PC-9 (cell line): ENCODE data around the gene PCSK5. TPM values are rescaled to one million over a fixed set of nuclear protein-coding genes. Genes with fewer than 3 reads are reported as not detected.

Source experiments
- BruUV-seq: library from RNA; stranded (reverse); fragments of 400-500 nt; replicated peaks from 2 replicates; lab custom pipeline; 2021; lab: Mats Ljungman, UMichigan
- CTCF ChIA-PET: fragments of 300-600 bp; sonication (Branson Sonifier 250); formaldehyde crosslinking; loops from one replicate; lab custom pipeline; 2022; ENCODE audit warnings: antibody characterized with exemption; lab: Charles Lee
- POLR2A ChIA-PET: fragments of 300-600 bp; sonication (Branson Sonifier 250); formaldehyde crosslinking; loops from one replicate; lab custom pipeline; 2022; ENCODE audit warnings: antibody characterized with exemption; ENCODE audit not compliant: unreplicated experiment; lab: Charles Lee
- DNase-seq, 2 experiments: peaks; one replicate each; pipeline versions ENCODE4 v3.0.0 to v3.0.0-alpha.2; 2015 to 2022; ENCODE audit warnings: mixed read lengths in 1 of 2
- H2AFZ ChIP-seq: fragments of 200-600 bp; sonication (generic); 2 replicates; pipeline ENCODE4 v1.8.1; 2017; ENCODE audit warnings: antibody characterized with exemption
- H3F3A ChIP-seq: fragments of 200-600 bp; sonication (generic); 2 replicates; pipeline ENCODE4 v1.8.1; 2017; ENCODE audit warnings: antibody characterized with exemption, mild to moderate bottlenecking, low read depth; ENCODE audit not compliant: insufficient read depth
- H3K27ac ChIP-seq: fragments of 200-600 bp; sonication (generic); 2 replicates; pipeline ENCODE4 v1.6.1; 2016; ENCODE audit warnings: mixed run types
- H3K27me3 ChIP-seq: fragments of 200-600 bp; sonication (generic); 2 replicates; pipeline ENCODE4 v1.6.1; 2016; ENCODE audit warnings: low read depth, mixed run types; ENCODE audit not compliant: insufficient read depth
- H3K36me3 ChIP-seq: fragments of 200-600 bp; sonication (generic); 2 replicates; pipeline ENCODE4 v1.6.1; 2016; ENCODE audit warnings: low read depth, mixed run types
- H3K4me1 ChIP-seq: fragments of 200-600 bp; sonication (generic); replicated peaks from 2 replicates; pipeline ENCODE4 v1.6.1; 2016; ENCODE audit warnings: mixed run types; ENCODE audit not compliant: insufficient read depth
- H3K4me2 ChIP-seq: fragments of 200-600 bp; sonication (generic); 2 replicates; pipeline ENCODE4 v1.6.1; 2017; ENCODE audit warnings: mixed run types
- H3K4me3 ChIP-seq: fragments of 200-600 bp; sonication (generic); 2 replicates; pipeline ENCODE4 v1.6.1; 2016; ENCODE audit warnings: mixed run types
- H3K79me2 ChIP-seq: fragments of 200-600 bp; sonication (generic); 2 replicates; pipeline ENCODE4 v1.6.1; 2017; ENCODE audit warnings: low read depth, mixed run types
- H3K9me2 ChIP-seq: fragments of 200-600 bp; sonication (generic); 2 replicates; pipeline ENCODE4 v1.8.1; 2017; ENCODE audit warnings: mild to moderate bottlenecking; ENCODE audit not compliant: insufficient read depth
- H3K9me3 ChIP-seq: fragments of 200-600 bp; sonication (generic); 2 replicates; pipeline ENCODE4 v1.8.1; 2016; ENCODE audit warnings: low read depth; ENCODE audit not compliant: insufficient read depth
- H4K20me1 ChIP-seq: fragments of 200-600 bp; sonication (generic); 2 replicates; pipeline ENCODE4 v1.8.1; 2017; ENCODE audit not compliant: insufficient read depth
- CTCF ChIP-seq: fragments of 200-600 bp; sonication (generic); conservative IDR thresholded peaks from 2 replicates; pipeline ENCODE4 v1.6.1; 2017; ENCODE audit warnings: mixed run types, antibody characterized with exemption, mild to moderate bottlenecking, moderate library complexity
- EZH2 ChIP-seq: fragments of 200-600 bp; sonication (generic); IDR thresholded peaks from 2 replicates; pipeline ENCODE4 v1.8.0; 2017; ENCODE audit warnings: antibody characterized with exemption, low read depth
- intact Hi-C: fragments of 100-400 bp; cut with micrococcal nuclease; formaldehyde crosslinking; loops from one replicate; pipeline ENCODE4 v1.10.0; 2022; ENCODE audit not compliant: unreplicated experiment
- total RNA-seq: library from RNA; stranded (reverse); gene quantifications from 2 replicates; pipeline ENCODE4 v1.2.3, GENCODE V29; 2021

PCSK5 gene
- total RNA-seq, 1 experiment from 2014 or later: 8.2 TPM

GRCh38 chr9:76032797-76033373 lies 142.4 kb downstream of the PCSK5 start:
- BruUV-seq: no TSS peak
- Histone ChIP-seq H3K27me3 (no peaks in the 10 kb centered on the region), H4K20me1 (no peaks in the 10 kb centered on the region), H3K4me1 (no peaks in the 10 kb centered on the region), H3F3A (no peaks in the 10 kb centered on the region), H3K9me3 (no peaks in the 10 kb centered on the region), H3K27ac (no peak overlapping the region), H3K4me2 (no peak overlapping the region), H3K4me3 (no peak overlapping the region), H3K36me3 (no peaks in the 10 kb centered on the region), H2AFZ (no peak overlapping the region), H3K79me2 (no peaks in the 10 kb centered on the region), H3K9me2 (no peaks in the 10 kb centered on the region)
- TF ChIP-seq CTCF (no peak), EZH2 (no peak)
- intact Hi-C loops: no loop called here
- ChIA-PET POLR2A (no interaction called here), CTCF (no interaction called here)
- no peak for DNase-seq

- ChIA-PET POLR2A (no interaction called here), CTCF (no interaction called here)
Measured at GRCh38 chr9:76034049-76034448, 143.6 kb downstream of the PCSK5 start.

GRCh38 chr9:76036762-76037161 lies 146.3 kb downstream of the PCSK5 start:
- POLR2A ChIA-PET: no interaction called here
- Histone ChIP-seq H3K4me2 (no peak overlapping the region), H3K9me3 (no peaks in the 10 kb centered on the region), H3K27ac (no peak overlapping the region), H3K4me3 (no peak overlapping the region), H3K9me2 (no peaks in the 10 kb centered on the region), H3F3A (no peaks in the 10 kb centered on the region), H3K4me1 (no peaks in the 10 kb centered on the region), H4K20me1 (no peaks in the 10 kb centered on the region), H3K36me3 (no peaks in the 10 kb centered on the region), H2AFZ (no peak overlapping the region), H3K79me2 (no peaks in the 10 kb centered on the region), H3K27me3 (no peaks in the 10 kb centered on the region)
- CTCF ChIA-PET: no interaction called here
- DNase-seq: no peak
- no TSS peak for BruUV-seq
- no peak for TF ChIP-seq EZH2
- no peak for TF ChIP-seq CTCF
- intact Hi-C loops: no loop called here

More at GRCh38 chr9:76034049-76034448, 143.6 kb downstream of the PCSK5 start:
- no TSS peak for BruUV-seq
- Histone ChIP-seq H3K79me2 (no peaks in the 10 kb centered on the region), H3K27me3 (no peaks in the 10 kb centered on the region), H3K4me1 (no peaks in the 10 kb centered on the region), H3K4me3 (no peak overlapping the region), H3K36me3 (no peaks in the 10 kb centered on the region), H3K4me2 (no peak overlapping the region), H3K9me3 (no peaks in the 10 kb centered on the region), H3F3A (no peaks in the 10 kb centered on the region), H4K20me1 (no peaks in the 10 kb centered on the region), H3K27ac (no peak overlapping the region), H2AFZ (no peak overlapping the region), H3K9me2 (no peaks in the 10 kb centered on the region)
- intact Hi-C loops: no loop called here
- DNase-seq: no peak
- TF ChIP-seq EZH2 (no peak), CTCF (no peak)
